OCI-LY1 (cell line): ENCODE measurements around the gene IGF1R.

Source experiments
- H2AFZ ChIP-seq: fragments of 200-600 bp; sonication (generic), shearing (Covaris generic); 2 replicates; pipeline ENCODE4 v1.6.0; 2014; ENCODE audit warnings: antibody characterized with exemption, mild to moderate bottlenecking, low read length
- H3F3A ChIP-seq: fragments of 200-600 bp; sonication (generic), shearing (Covaris generic); 2 replicates; pipeline ENCODE4 v1.6.0; 2014; ENCODE audit warnings: mild to moderate bottlenecking, antibody characterized with exemption, low read length, moderate library complexity; ENCODE audit not compliant: insufficient read depth
- H3K27ac ChIP-seq: fragments of 200-600 bp; sonication (generic); 2 replicates; pipeline ENCODE4 v1.5.1; 2014; ENCODE audit warnings: low read length, mixed run types, mild to moderate bottlenecking, low read depth; ENCODE audit not compliant: poor library complexity, severe bottlenecking
- H3K27me3 ChIP-seq: fragments of 200-600 bp; sonication (generic); 2 replicates; pipeline ENCODE4 v1.6.0; 2014; ENCODE audit warnings: antibody characterized with exemption, mild to moderate bottlenecking, low read length, moderate library complexity; ENCODE audit not compliant: insufficient read depth
- H3K36me3 ChIP-seq: fragments of 200-600 bp; sonication (generic); 2 replicates; pipeline ENCODE4 v1.6.1; 2014; ENCODE audit warnings: mild to moderate bottlenecking, antibody characterized with exemption, low read length, moderate library complexity, mixed read lengths; ENCODE audit not compliant: insufficient read depth
- H3K4me1 ChIP-seq: fragments of 200-600 bp; sonication (generic); 2 replicates; pipeline ENCODE4 v1.5.1; 2014; ENCODE audit warnings: mild to moderate bottlenecking, low read length, moderate library complexity; ENCODE audit not compliant: insufficient read depth, severe bottlenecking
- H3K4me2 ChIP-seq: fragments of 200-600 bp; sonication (generic), shearing (Covaris generic); 2 replicates; pipeline ENCODE4 v1.6.1; 2014; ENCODE audit warnings: low read length
- H3K4me3 ChIP-seq: fragments of 200-600 bp; sonication (generic); 2 replicates; pipeline ENCODE4 v1.5.1; 2014; ENCODE audit warnings: low read length, low read depth, mild to moderate bottlenecking, mixed read lengths; ENCODE audit not compliant: poor library complexity, severe bottlenecking
- H3K79me2 ChIP-seq: fragments of 200-600 bp; shearing (Covaris generic); 2 replicates; pipeline ENCODE4 v1.6.1; 2016; ENCODE audit warnings: mixed run types, low read length, mixed read lengths; ENCODE audit not compliant: insufficient read depth
- H3K9ac ChIP-seq: fragments of 200-600 bp; sonication (generic), shearing (Covaris generic); 2 replicates; pipeline ENCODE4 v1.6.1; 2014; ENCODE audit warnings: mild to moderate bottlenecking, low read length, mixed read lengths
- H3K9me2 ChIP-seq: fragments of 200-600 bp; sonication (generic), shearing (Covaris generic); 2 replicates; pipeline ENCODE4 v1.6.1; 2014; ENCODE audit warnings: low read depth, mild to moderate bottlenecking, low read length, mixed read lengths
- H3K9me3 ChIP-seq: fragments of 200-600 bp; shearing (Covaris generic); 2 replicates; pipeline ENCODE4 v1.6.1; 2014; ENCODE audit warnings: low read length, mixed read lengths
- H4K20me1 ChIP-seq: fragments of 200-600 bp; sonication (generic), shearing (Covaris generic); 2 replicates; pipeline ENCODE4 v1.6.0; 2016; ENCODE audit warnings: mild to moderate bottlenecking, low read length; ENCODE audit not compliant: insufficient read depth
- CTCF ChIP-seq: fragments of 200-600 bp; sonication (generic), shearing (Covaris generic); IDR thresholded peaks from 2 replicates; pipeline ENCODE4 v1.5.1; 2017; ENCODE audit warnings: mild to moderate bottlenecking, antibody characterized with exemption, low read length, moderate library complexity, mixed read lengths
- EZH2 ChIP-seq: fragments of 200-600 bp; sonication (generic), shearing (Covaris generic); IDR thresholded peaks from 2 replicates; pipeline ENCODE4 v1.8.0; 2017; ENCODE audit warnings: borderline replicate concordance, mixed run types, mild to moderate bottlenecking, antibody characterized with exemption, low read length, moderate library complexity, mixed read lengths

IGF1R gene

DNA sequence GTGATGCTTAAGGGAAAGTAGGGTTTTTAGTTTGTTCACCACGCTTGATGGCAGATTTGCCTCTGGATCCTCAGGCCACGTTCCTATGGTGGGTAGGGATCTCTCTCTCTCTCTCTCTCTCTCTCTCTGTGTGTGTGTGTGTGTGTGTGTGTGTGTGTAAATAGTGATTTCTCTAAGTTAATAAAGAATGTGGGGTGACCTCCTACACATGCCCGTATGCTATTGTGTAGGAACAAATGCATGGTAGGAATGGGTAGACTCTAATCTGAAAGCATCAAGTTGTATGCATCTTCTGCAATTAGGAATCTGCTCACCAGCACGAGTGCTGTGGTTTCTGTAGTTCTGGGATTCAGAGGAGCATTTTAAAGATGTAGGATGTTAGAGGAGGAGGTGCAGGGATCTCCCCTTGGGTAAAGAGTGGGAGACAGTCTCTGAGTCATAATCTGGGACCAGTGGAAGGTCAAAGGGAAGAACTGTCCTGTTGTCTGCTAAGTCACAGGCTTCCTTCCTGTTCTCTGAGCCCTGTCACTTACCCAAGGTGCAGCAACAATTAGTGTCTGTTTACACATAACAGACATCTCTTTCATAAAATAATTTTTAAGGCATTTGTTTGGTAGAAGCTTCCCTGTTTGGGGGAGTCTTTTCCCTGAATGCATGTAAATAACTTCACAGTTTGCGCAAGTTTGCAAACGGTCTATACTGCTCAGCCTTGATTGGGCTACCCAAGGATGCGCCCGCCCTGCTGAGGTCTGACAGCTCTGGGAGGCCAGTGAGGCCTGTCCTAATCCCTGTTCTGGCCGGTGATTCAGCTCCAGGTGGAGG, 139.8 kb downstream of the IGF1R start:
- Histone ChIP-seq H3K27me3 (0 out of 2 replicates have a peak, but pooled peaks cover 6% of the 10 kb centered on the region), H2AFZ (no peak overlapping the region), H3K4me3 (no peak overlapping the region), H3K9me2 (no peaks in the 10 kb centered on the region), H3K9me3 (no peaks in the 10 kb centered on the region), H3K4me2 (no peak overlapping the region), H3K36me3 (no peaks in the 10 kb centered on the region), H3K79me2 (no peaks in the 10 kb centered on the region), H3K4me1 (no peaks in the 10 kb centered on the region), H4K20me1 (no peaks in the 10 kb centered on the region), H3K9ac (no peak overlapping the region), H3F3A (no peaks in the 10 kb centered on the region), H3K27ac (no peak overlapping the region)
- no peak for TF ChIP-seq EZH2
- TF ChIP-seq CTCF = no peak

DNA sequence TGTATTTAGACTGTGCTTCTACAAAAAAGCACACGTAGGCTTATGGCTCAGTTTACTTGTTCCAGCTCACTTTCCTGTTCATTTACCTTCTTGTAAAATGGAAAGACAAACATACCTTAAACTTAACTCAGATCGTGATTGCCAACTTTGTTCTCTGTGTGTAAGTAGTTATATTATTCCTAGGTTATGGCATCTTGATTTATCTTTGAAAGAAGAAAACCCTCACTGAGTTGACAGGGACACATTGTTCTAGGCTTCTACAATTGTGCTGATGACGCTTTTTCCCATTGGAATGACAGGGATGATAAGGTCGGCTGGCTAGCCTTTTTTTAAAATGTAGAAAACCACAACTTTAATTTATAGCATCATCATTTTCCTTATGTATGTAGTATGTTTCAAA, 140.7 kb downstream of the IGF1R start:
- Histone ChIP-seq H3K4me1 (no peaks in the 10 kb centered on the region), H3K36me3 (no peaks in the 10 kb centered on the region), H3K4me2 (no peak overlapping the region), H3K4me3 (no peak overlapping the region), H3K9me3 (no peaks in the 10 kb centered on the region), H3K79me2 (no peaks in the 10 kb centered on the region), H2AFZ (no peak overlapping the region), H3K9ac (no peak overlapping the region), H3K27ac (no peak overlapping the region), H3K27me3 (peaks cover 11% of the 10 kb centered on the region; the same call in 1 of the 2 replicates), H3K9me2 (no peaks in the 10 kb centered on the region), H4K20me1 (no peaks in the 10 kb centered on the region), H3F3A (no peaks in the 10 kb centered on the region)
- TF ChIP-seq CTCF (no peak), EZH2 (no peak)

DNA sequence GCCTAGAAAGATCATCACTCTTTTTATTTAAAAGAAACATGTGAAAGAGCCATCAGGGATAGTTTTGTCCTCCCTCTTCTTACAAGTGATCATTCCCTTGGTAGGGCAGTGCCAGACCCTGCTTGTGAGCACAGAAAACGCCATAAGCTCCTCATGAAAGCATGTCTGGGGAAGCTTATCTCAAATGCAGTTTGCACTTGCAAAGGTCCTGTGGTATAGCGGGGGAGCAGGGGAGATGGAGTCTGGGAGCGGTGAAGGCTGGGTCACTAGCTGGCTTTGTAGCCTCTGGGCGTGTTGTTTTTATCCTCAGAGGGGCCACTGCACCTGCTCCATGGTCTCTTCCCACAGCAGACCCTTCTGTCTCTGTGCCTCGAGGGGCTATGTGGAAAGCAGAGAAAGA, 141.9 kb downstream of the IGF1R start:
- Histone ChIP-seq H3K4me2 (no peak overlapping the region), H3K27me3 (peaks cover 11% of the 10 kb centered on the region; the same call in 1 of the 2 replicates), H3K4me1 (no peaks in the 10 kb centered on the region), H4K20me1 (no peaks in the 10 kb centered on the region), H3F3A (no peaks in the 10 kb centered on the region), H2AFZ (no peak overlapping the region), H3K9ac (no peak overlapping the region), H3K9me3 (no peaks in the 10 kb centered on the region), H3K9me2 (no peaks in the 10 kb centered on the region), H3K79me2 (no peaks in the 10 kb centered on the region), H3K4me3 (no peak overlapping the region), H3K27ac (no peak overlapping the region), H3K36me3 (no peaks in the 10 kb centered on the region)
- TF ChIP-seq EZH2 (no peak), CTCF (no peak)
